A673 (cell line): ENCODE measurements around the gene MGMT.

Experiments used
- EZH2 ChIP-seq: fragments of 200-600 bp; sonication (generic); IDR thresholded peaks from 2 replicates; pipeline ENCODE4 v1.6.1; 2017; ENCODE audit warnings: borderline replicate concordance, low read depth, mild to moderate bottlenecking, mixed read lengths, antibody characterized with exemption, low read length; ENCODE audit not compliant: poor library complexity, severe bottlenecking
- TF ChIP-seq, protein P1 (sequence below): fragments of 300-800, 200-600 bp; sonication (generic); conservative IDR thresholded peaks from 2 replicates; pipeline ENCODE4 v1.5.1; 2017; ENCODE audit warnings: low read depth, mild to moderate bottlenecking, antibody characterized with exemption, low read length, moderate library complexity, mixed read lengths

DNA sequence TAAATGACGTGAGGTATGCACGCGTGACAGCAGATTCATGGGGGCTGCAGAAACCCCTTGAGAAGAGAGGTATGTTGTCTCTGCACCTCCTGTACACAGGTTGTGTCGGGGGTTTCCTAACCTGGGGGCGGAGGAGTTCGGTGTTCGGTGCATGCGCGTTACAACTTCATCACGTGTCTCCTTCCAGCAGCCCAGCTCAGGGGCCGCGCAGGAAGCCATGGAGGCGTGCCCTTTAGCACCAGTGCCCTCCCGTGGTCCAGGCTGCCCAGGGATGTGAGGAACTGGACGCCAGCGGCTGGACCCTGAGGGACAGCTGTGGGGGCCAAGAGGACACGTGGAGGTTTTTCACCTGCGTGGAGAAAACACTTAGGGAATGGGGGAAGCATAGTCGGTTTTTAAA, 310.6 kb downstream of the MGMT start:
- TF ChIP-seq, protein P1, sequence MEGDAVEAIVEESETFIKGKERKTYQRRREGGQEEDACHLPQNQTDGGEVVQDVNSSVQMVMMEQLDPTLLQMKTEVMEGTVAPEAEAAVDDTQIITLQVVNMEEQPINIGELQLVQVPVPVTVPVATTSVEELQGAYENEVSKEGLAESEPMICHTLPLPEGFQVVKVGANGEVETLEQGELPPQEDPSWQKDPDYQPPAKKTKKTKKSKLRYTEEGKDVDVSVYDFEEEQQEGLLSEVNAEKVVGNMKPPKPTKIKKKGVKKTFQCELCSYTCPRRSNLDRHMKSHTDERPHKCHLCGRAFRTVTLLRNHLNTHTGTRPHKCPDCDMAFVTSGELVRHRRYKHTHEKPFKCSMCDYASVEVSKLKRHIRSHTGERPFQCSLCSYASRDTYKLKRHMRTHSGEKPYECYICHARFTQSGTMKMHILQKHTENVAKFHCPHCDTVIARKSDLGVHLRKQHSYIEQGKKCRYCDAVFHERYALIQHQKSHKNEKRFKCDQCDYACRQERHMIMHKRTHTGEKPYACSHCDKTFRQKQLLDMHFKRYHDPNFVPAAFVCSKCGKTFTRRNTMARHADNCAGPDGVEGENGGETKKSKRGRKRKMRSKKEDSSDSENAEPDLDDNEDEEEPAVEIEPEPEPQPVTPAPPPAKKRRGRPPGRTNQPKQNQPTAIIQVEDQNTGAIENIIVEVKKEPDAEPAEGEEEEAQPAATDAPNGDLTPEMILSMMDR = no peak
- no peak for TF ChIP-seq EZH2
